HG02798 (cell line): ENCODE results near the gene CORO2B.

Experiments
- ATAC-seq: cut with Tn5 transposase; IDR thresholded peaks from one replicate; pipeline ENCODE4 v1.9.1; 2021; ENCODE audit warnings: mild to moderate bottlenecking; ENCODE audit not compliant: unreplicated experiment, poor library complexity

The CORO2B gene

DNA sequence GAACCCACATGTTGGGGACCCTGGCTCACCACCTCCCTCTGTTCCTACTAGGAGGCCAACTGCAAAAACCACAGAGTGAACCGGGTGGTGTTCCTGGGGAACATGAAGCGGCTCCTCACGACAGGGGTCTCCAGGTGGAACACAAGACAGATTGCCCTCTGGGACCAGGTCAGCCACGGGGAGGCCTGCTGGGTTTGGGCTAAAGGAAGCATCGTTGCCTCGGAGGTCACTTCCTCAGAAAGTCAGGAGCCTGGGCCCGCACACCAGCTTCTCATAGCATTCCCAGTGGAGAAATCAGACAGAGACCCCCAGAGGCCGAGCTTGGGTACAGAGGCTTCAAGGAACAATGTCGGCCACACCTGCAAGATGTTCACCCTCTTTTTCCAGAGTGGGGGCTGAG, 135.1 kb downstream of the CORO2B start:
- no peak for ATAC-seq

DNA sequence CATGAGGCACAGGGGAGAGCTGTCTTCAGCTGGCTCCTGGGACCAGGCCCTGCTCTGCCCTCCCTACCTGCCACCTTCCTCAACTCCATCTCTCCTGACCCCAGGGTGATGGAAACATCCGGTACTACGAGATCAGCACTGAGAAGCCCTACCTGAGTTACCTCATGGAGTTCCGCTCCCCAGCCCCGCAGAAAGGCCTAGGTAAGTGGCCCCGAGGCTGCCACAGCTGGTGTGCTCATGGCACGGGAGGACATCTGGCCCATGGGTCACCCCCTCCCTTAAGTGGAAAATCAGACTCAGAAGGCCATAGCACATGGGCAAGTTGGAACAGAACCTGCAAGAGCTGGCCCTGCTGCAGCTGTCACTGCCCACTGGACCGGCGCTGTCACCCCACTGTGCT, 136.3 kb downstream of the CORO2B start:
- no peak for ATAC-seq

DNA sequence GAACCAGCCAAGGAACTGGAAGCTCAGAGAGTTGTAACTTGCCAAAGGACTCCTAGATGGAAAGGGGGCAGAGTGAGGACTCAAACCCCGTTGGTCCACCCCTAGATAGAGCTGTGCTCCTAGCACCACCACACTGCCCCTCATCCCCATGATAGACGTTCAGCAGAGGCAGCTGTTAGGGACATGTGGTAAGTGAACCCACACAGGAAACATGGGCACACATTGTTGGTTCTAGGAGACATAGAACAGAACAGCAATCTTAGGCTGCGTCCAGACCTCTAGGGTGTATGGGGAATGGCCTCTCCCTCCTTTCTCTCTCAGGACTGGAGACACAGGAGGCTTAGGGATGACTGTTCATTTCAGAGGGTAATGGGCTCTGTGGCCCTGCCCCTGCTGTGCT, 139.2 kb downstream of the CORO2B start:
- ATAC-seq, result no peak

DNA sequence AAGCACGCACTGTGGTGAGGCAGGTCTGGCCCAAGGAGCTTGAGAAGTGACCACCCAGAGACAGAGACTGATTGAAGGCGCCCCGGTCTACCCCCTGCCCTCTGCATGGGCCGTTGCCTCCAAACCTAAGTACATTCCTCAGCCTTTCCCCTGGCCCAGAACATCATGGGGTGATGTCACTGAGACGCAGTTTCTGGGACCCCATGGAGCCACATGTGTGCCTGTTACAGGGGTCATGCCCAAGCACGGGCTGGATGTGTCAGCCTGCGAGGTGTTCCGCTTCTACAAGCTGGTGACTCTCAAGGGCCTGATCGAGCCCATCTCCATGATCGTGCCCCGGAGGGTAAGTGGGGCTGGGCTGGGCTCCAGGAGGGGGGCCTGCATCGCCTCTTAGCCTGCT, 139.7 kb downstream of the CORO2B start:
- no peak for ATAC-seq

DNA sequence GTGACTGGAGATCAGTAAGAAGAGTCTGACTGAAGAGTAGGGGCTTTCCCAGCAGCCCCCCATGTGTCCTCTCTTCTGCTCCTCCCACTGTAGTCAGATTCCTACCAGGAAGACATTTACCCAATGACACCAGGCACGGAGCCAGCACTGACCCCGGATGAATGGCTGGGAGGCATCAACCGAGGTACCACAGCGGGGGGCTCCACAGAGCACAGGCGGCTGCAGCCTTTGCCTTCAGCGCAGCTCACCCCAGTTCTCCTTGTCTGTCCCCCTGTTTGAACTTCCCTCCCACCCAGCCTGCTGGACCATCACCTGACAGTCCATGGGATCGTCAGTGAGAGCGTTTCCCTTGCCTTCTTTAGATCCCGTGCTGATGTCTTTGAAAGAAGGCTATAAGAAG, 140.3 kb downstream of the CORO2B start:
- no peak for ATAC-seq

DNA sequence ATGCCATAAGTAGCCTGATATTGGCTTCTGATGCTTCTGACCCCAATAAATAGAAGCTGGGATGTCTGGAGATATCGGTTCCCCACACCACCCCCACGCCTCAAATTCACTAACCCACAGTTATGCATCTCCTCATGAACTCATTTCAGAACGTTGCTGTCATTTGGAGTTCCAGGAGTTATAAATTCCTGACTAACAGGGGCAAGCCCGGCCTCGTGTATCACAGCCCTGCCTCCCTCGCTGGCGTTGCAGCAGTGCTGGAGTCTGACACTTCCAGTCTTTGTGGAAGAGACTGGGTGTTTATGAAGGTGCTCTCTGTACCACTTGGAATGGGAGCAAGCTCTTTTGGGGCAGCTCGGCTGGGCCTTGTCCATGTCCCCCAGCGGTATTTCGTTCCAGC, 140.9 kb downstream of the CORO2B start:
- ATAC-seq, result no peak

DNA sequence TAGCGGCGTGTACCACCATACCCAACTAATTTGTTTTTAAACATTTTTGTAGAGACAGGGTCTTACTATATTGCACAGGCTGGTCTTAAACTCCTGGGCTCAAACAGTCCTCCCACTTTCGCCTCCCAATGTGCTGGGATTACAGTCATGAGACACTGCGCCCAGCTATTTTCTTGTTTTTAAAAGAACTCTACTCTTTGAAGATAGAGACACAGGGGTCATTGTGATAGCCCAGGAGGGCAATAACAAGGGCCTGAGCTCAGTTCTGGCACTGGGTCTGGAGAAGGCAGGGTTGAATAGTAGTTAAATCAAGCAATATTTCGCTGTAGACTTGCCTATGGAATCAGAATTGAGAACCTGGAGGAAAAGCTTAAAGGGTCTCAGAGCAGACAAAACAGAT, 143.1 kb downstream of the CORO2B start:
- no peak for ATAC-seq

DNA sequence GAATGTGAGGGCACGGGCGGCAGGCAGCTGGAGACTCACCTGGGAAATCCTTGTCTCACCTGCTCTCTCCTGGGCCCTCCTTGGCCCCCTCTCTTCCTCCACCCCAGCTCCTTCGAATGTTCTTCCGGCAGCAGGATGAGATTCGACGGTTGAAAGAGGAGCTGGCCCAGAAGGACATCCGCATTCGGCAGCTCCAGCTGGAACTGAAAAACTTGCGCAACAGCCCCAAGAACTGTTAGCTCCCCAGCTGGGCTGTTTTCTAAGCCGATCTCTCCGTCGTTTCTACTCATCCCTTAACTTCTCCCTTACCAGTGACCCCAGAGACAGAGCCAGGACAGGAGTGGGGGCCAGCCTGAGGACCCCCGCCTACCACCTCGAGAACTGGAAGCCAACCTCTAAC, 146.9 kb downstream of the CORO2B start:
- no peak for ATAC-seq

DNA sequence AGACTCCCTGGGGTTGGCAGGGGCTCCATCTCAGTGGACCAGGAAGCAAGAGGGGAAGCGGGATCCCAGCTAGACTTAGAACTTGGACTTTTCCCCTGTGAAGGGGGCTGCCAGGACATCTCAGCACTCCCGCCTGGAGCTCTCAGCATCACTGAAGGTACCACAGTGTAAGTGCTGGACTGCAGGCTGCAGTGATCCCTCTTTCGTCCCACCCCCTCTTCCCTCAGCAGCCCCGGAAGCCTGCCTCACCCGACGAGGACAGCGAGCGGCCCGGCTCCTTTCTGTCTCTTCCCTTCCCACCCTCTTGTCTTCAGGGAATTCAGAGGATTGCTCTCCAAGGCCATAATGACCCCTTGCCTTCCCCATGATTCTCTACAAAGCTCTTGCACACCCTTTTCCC, 147.5 kb downstream of the CORO2B start:
- ATAC-seq, result no peak

DNA sequence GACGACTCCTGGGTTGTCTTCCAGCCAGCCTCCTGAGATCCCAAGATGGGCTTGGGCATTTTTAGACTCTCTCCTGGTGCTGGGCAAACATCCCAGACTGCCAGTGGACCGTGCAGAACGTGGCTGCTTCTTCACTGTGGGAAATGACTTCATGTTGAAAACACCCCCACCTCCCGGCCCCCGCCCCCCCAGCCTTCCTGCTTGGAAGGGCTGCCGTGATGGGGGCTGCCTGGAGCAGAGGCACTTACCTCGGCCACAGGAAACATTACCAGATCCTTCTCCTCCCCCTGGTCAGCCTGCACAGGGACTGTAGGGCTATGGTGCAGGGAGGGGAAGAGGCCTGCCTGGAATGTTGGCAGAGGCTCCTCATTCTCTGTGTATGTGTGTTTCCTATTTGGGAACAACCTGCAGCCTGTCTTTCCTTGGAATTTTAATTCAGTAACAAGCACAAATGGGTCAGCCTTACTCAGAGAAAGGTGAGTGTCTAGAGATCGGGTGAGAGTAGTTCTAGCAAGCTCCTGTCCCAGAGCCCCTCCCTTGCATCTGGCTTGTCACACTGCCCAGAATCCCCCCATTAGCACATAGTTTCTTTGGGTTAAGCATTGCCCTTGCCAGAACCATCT, 151.1 kb downstream of the CORO2B start:
- no peak for ATAC-seq

DNA sequence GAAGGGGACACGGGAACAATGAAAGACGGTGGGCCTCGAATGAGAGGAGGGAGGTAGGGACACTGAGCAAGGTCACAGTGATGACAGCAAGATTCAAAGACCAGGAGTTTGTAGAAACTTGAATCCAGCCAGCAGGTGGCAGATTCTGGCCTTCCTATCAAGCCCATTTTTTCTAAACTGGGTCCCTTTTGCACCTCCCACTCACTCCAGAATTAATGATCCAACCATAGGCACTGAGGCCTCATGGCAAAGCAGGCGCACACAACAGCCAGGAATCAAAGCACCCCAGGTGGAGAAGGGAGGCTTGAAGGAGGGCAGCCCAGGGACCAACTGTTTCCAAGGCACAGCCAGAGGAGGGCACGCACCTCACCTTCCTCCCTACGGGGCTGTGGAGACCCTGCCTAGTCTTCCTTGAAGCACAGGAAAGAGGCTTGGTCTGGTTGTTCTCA, 151.7 kb downstream of the CORO2B start:
- ATAC-seq, result no peak

DNA sequence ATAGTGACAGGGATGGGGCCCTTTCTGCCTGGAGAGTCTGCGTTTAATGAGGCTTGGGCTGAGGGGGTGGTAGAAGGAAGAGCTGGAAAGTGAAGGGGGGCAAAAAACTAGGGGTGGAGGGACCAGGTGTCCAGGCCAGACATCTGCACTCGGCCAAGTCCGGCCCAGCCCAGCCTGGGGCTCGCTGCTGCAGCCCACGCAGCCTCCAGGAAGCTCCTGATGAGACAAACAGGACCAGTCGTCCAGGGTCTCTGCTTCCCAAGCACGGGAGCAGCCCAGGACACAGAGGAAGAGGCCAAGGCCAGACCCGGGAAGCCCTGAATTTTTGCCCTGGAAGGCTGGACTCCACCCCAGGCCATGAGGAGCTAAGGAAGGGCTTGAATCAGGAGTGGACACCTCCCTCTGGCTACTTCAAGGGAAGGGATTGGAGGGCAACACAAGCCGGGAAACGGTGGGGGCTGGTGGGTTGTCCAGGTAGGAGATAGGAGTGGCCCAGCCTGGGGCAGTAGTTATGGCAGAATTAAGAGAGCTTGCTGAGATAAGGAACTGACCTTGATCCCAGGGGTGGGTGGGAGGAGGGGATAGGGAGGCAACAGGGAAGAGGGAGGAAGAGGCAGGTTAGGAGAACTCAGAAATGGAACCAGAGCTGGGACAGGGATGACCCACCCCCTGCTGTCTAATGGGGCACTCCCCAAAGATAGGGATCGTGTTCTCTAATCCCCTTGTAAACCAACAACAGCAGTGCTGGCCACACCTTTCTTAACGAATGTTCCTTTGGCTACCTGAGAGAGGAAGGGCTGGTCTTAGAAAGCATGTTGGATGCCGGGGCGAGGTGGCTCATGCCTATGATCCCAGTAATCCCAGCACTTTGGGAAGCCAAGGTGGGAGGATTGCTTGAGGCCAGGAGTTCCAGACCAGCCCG, 152.4 kb downstream of the CORO2B start:
- ATAC-seq, result no peak

DNA sequence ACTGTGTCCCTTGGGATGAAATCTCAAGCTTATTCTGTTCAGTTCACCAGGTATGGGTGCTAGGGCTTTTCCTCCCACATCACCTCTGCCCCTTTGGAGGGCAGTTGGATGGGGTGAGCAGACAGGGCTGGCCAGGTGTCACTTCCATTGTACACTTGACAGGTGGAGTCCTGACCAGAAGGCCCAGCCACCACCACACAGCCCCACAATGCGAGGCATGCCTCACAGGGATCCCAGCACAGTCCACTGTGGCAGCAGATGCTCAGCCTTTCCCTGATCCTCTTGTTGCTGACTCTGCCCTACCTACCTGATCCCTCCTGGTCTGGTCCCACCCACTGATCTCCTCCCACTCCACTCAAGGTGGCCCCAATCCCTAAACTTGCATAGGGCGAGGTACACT, 153.7 kb downstream of the CORO2B start:
- ATAC-seq, result no peak

DNA sequence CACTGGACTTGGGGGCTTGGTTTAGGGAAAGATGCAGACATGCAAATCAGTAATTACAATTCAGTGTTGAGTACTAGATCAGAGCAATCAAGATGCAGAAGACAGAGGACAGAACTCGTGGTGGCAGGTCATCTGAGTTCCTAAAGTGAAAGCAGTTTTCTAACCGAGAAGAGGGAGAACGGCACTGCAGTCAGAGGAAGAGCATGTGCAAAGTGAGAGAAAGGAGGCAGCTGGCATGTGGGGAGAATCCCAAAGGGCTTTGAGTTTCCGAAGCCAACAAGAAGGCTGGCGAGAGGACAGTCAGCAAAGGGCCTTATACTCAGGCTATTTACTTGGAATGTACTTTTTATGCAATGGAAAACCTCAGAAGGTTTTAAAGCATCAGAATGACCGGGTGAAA, 154.9 kb downstream of the CORO2B start:
- ATAC-seq, result no peak

DNA sequence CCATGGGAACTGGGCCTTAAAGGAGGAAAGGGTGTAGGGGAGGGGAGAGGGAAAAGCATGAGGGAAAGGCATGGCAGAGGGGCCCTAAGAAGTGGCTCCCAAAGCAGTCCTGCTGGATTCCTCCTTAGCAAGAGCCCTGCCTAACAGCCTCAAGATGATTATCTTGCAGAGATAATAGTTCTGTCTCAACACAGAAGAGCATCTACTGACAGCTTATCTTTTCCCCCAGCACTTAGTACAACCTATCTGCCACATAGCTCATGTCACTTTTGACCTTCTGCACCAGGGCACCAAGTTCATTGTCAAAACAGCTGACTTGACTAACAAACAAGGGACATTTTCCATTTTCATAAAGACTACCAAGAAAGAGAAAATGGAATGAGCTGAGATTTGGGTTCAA, 155.6 kb downstream of the CORO2B start:
- no peak for ATAC-seq

DNA sequence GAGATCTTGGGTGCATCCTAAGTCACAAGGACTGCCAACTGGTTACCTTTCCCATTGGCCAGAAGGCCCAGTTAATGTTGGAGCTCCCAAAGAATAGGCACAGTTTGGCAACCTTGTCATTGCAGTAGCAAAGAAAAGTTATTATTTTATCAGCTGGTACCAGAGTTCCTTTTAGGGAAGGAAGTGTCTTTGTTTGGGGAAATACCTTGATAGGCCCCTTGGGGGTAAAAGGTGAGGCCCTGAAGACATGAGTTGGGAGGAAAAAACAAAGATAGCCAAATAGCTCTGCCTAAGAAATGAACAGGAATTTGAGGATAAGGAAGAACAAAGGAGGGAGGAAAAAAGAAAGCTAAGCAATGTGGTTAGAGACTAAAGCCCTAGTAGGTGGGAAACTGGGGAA, 156.1 kb downstream of the CORO2B start:
- ATAC-seq, result no peak

DNA sequence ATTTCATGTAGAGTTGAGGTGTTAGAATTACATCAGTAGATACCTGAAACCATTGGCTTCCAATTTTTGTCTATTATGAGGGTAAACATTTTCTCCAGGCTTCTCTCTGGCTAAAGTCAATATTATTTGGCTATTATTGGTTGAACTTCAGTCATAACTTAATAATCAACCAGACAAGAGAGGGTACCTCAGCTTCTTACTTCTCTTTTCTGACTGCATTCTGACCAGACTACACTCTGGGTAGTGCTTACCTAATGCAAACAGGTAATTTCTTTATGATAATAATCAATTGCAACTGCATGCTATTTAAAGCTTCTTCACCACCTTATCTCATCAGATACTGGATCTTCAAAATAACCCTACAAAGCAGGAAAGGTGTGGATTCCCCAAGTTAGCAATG, 156.8 kb downstream of the CORO2B start:
- no peak for ATAC-seq

DNA sequence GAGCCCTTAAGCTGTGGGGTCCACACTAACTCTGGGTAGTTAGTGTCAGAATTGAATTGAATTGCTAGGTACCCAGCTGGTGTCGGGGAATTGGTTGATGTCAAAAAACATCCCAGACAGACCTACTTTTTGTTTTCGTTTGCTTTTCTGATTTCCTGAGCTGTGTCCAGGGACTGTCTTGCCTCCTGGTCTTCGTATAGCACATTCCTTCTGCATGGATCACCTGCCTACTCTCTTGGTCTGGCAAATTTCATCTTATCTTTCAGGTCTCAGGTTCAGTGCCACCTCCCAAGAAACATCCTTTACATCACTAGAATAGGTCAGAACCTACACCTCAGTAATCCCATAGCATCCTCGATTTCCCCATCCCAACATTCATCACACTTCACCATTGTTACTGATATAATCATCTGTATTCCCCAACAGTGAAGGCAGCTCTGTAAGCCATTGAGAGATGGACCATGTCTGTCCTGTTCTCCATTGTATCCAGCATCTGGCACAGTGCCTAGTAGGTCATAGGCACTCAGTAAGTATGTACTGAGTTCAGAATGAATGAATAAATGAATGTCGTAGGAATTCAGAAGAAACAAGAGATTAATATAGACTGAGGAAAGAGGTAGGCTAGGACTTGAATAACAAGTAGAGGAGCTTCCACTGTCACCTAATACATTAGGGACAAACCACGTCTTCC, 160.7 kb downstream of the CORO2B start:
- no peak for ATAC-seq

DNA sequence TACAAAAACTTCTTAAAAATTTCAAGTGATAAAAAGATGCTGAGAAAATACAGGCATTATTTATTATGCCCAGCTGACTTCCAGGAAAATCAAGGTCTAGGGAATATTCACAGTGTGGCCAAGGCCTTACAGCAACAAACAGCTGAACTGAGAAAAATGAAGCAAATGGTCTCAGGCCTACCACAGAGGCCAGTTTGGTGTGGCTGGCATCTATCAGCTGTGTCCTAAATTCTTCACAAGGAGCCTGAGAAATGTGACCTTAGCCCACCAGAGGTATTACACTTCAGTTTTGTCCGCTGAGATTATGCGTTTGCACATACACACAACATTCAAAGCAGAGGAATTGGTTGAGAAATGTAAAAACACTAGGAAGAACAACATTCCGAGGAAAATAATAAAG, 164.5 kb downstream of the CORO2B start:
- ATAC-seq, result no peak

DNA sequence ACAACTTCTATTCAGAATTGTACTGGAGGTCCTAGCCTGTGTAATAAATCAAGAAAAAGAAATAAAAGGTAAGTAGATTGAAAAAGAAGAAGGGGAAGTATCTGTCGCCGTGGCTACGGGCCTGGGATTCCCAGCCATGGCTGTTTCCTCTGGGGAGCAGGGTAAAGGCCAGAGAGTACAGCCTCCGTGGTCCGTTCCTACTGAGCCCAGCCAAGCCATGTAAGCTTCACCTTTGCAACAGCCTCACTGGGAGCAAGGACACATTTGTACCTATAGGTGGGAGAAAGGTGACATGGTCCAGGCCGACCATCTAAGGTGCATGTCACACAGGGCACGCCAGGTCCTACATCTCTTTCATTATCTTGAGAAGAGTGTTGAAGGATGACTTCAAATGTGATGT, 170.6 kb downstream of the CORO2B start:
- no peak for ATAC-seq

DNA sequence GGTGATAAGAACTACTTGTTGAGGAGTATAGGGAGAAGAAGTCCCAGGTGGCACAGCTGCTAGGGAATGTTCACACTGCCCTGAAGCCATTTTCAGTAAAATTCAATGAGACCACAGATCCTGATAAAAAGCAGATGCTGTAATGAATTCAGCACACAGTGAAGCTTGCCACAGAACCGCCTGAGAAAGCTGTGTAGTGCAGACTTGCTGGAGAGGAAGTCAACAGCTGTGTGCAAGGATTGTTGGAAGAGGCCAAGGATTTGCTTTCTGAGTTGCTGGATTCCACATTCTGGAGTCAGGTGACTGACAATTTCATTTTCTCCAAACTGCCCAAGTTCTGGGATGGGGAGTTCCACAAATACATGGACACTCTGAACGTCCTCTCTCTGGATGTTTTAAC, 171.0 kb downstream of the CORO2B start:
- no peak for ATAC-seq
